Stimulated activated CD4-positive, alpha-beta T cell treated with anti-CD3 and anti-CD28 coated beads, Interleukin-4, amount 100 ng/mL, for 1 hour (primary cell): ENCODE measurements around the gene ADAMTS14.

Experiments
- DNase-seq: peaks from one replicate; pipeline ENCODE4 v3.0.0-alpha.2; 2020

ADAMTS14 gene

GRCh38 chr10:70791386-70792039, 119.2 kb downstream of the ADAMTS14 start:
- DNase-seq: no peak

- DNase-seq: no peak
These were observed 123.3 kb downstream of the ADAMTS14 start for GRCh38 chr10:70795613-70796012.

GRCh38 chr10:70797840-70798239, 125.5 kb downstream of the ADAMTS14 start:
- DNase-seq: no peak

- DNase-seq: no peak
These were observed 126.8 kb downstream of the ADAMTS14 start for GRCh38 chr10:70799124-70799523.

GRCh38 chr10:70801854-70802253, 129.5 kb downstream of the ADAMTS14 start:
- no peak for DNase-seq

- DNase-seq: no peak
These were observed 131.6 kb downstream of the ADAMTS14 start for GRCh38 chr10:70803775-70804420.

- no peak for DNase-seq
These were observed 132.1 kb downstream of the ADAMTS14 start for GRCh38 chr10:70804421-70804808.

GRCh38 chr10:70805619-70806215, 133.4 kb downstream of the ADAMTS14 start:
- no peak for DNase-seq

- no peak for DNase-seq
These were observed 134.5 kb downstream of the ADAMTS14 start for GRCh38 chr10:70806841-70807240.

- DNase-seq: no peak
These were observed 135.2 kb downstream of the ADAMTS14 start for GRCh38 chr10:70807556-70807955.

- DNase-seq: no peak
These were observed 136.8 kb downstream of the ADAMTS14 start for GRCh38 chr10:70809011-70809611.

- no peak for DNase-seq
These were observed 137.4 kb downstream of the ADAMTS14 start for GRCh38 chr10:70809726-70810125.

GRCh38 chr10:70810967-70811366, 138.7 kb downstream of the ADAMTS14 start:
- no peak for DNase-seq

- DNase-seq: no peak
These were observed 139.6 kb downstream of the ADAMTS14 start for GRCh38 chr10:70811881-70812280.
